Mammary epithelial cell (primary cell): ENCODE data around the gene BBS7.

ENCODE experiments used
- EZH2 ChIP-seq: IDR thresholded peaks from 2 replicates; pipeline ENCODE4 v1.6.1; 2012; ENCODE audit warnings: low read length, inconsistent platforms, borderline replicate concordance
- TF ChIP-seq, protein P1 (sequence below), 2 donors: IDR thresholded peaks in 1 of 2; conservative IDR thresholded peaks in 1 of 2; 2 replicates each; pipeline ENCODE4 v1.5.1; 2011 to 2012; ENCODE audit warnings: inconsistent platforms in 2 of 2, low read length in 2 of 2, mild to moderate bottlenecking in 2 of 2, control low read depth in 1 of 2, low read depth in 1 of 2; ENCODE audit not compliant: insufficient read depth in 1 of 2; ENCODE audit errors: extremely low read depth in 1 of 2

DNA sequence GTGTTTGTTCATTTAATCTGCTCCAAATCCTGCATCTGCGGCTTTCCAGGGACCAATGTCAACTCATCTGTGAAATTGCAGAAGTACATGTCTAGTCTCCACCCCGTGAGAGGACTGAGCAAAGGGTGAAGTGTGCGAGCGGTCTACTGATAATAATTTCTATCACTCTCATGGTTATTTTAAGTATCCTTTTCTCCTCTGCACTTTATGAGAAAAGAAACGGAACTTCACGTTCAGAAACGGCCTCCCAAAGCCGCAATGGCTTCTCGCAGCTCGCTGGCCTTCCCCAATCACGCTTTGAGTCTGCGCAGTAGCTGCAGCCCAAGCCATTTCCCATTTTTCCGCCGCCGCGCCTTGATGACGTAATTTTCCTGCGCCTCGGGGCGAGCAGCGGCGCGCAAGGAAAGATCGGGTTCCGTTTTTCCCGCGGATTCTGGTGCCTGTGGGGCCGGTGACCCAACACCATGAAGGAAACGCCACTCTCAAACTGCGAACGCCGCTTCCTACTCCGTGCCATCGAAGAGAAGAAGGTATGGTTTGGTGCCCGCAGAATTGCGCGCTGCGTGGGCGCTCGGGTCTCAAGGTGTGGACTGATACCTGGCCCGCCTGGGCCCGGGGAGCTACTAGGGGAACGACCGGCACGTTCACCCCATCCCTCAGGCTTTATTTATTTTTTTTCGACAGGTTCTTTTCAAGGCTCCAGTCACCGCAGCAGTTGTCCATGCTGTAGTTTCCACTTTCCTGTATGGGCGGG lies 69.1 kb downstream of the BBS7 start, which contains the start of gene EXOSC9:
- TF ChIP-seq, protein P1, sequence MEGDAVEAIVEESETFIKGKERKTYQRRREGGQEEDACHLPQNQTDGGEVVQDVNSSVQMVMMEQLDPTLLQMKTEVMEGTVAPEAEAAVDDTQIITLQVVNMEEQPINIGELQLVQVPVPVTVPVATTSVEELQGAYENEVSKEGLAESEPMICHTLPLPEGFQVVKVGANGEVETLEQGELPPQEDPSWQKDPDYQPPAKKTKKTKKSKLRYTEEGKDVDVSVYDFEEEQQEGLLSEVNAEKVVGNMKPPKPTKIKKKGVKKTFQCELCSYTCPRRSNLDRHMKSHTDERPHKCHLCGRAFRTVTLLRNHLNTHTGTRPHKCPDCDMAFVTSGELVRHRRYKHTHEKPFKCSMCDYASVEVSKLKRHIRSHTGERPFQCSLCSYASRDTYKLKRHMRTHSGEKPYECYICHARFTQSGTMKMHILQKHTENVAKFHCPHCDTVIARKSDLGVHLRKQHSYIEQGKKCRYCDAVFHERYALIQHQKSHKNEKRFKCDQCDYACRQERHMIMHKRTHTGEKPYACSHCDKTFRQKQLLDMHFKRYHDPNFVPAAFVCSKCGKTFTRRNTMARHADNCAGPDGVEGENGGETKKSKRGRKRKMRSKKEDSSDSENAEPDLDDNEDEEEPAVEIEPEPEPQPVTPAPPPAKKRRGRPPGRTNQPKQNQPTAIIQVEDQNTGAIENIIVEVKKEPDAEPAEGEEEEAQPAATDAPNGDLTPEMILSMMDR (conservative IDR thresholded peaks at IDR 0.05 in 1 of 2, IDR thresholded peaks at IDR 0.05 in 1 of 2; ENCODE audit: extremely low read depth in 1 of 2, insufficient read depth in 1 of 2, low read depth in 1 of 2, low read length in 2 of 2): no peak
- TF ChIP-seq EZH2: no peak
